GM18868 (cell line): ENCODE measurements around the gene SCFD2.
"Not testable (repeated sequence)": the region's sequence is repeated elsewhere in the genome, so short reads cannot be mapped to it uniquely, and the experiment has no call there.

Experiments used
- ATAC-seq: cut with Tn5 transposase; IDR thresholded peaks from one replicate; pipeline ENCODE4 v1.9.1; 2021; ENCODE audit warnings: mild to moderate bottlenecking, moderate library complexity; ENCODE audit not compliant: unreplicated experiment

SCFD2 gene

GRCh38 chr4:53059871-53060270 is 306.0 kb downstream of the SCFD2 start:
- no peak for ATAC-seq

DNA sequence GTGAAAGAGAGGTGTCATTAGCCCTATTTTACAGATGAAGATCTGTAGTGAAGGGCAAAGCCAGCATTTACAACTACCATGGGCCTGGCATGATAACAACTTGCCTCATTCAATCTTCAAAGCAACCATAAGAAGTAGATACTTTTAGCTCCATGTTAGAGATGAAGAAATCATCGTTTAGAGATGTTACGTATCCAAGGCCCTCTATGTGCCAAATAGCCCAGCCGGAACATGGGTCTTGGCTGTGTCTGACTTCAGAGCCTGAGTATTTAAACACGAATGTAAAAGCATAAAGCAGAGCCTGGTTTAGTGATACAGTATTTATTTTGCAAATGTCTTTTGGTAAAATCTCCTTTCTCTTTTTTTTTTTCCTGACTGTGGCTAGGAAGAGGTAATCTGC is 306.6 kb downstream of the SCFD2 start:
- no peak for ATAC-seq

GRCh38 chr4:53057679-53058078 is 308.2 kb downstream of the SCFD2 start:
- ATAC-seq: no peak

DNA sequence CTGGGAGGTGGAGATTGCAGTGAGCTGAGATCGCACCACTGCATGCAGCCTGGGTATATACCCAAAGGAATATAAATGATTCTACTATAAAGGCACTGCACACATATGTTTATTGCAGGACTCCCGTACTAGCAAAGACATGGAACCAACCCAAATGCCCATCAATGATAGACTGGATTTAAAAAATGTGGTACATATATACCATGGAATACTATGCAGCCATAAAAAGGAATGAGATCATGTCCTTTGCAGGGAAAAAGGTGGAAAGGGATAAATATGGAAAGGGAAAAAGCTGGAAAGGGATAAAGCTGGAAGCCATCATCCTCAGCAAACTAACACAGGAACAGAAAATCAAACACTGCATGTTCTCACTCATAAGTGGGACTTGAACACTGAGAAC is 308.8 kb downstream of the SCFD2 start:
- ATAC-seq: not testable (repeated sequence)

- no peak for ATAC-seq
Observed at GRCh38 chr4:53055716-53056403, 310.0 kb downstream of the SCFD2 start.

DNA sequence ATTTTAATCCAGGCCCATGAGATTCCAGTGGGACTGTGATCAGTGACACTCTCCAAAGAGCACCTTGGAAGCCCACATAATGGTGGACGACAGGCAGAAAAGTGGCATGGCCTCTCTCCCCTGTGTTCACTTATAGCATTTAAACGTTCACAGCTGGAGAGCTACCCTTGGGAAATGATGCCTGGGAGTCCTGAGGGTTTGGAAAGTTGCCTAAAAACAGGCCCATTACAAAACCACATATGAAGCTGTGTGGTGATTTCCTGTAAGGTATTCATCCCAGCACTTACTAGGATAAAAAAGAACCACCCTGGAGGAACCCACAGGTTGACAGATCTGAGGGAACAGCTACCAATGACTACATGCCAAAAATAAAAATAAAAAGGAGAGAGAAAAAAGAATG is 310.6 kb downstream of the SCFD2 start:
- ATAC-seq: no peak

- no peak for ATAC-seq
Observed at GRCh38 chr4:53050361-53050774, 315.5 kb downstream of the SCFD2 start.

DNA sequence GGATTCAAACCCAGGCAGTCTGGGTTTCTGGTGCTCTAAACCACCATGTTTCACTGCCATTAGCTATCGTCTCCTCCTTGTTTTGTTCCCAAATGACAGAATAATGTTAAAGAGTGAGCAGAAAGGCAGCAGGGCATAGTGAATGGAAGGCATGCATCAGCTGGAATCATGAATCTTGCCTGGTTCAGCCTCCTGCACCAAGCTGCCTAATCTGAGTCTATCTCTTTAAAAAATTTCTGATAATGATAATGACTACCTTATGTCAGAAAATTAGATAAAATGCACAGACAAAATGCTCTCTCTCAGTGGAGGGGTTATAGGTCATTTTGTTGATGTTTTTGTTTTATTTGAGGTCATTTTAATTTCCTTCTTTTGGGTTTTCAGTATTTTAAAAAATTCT is 316.3 kb downstream of the SCFD2 start:
- ATAC-seq: no peak

DNA sequence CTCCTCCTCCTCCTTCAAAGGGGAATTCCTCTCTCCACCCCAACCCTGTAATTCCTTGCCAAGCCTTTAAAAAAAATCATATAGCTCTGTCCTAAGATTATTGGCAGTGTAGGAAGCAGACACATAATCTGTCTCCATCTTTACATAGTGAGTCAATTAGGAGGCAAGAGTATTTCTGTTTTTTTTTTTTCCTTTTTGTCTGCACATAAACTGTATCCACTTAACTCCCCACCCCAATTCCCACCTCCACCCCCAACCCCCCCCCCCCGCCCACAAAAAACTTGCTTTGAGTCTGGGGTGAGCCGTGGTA is 321.3 kb downstream of the SCFD2 start:
- no peak for ATAC-seq

DNA sequence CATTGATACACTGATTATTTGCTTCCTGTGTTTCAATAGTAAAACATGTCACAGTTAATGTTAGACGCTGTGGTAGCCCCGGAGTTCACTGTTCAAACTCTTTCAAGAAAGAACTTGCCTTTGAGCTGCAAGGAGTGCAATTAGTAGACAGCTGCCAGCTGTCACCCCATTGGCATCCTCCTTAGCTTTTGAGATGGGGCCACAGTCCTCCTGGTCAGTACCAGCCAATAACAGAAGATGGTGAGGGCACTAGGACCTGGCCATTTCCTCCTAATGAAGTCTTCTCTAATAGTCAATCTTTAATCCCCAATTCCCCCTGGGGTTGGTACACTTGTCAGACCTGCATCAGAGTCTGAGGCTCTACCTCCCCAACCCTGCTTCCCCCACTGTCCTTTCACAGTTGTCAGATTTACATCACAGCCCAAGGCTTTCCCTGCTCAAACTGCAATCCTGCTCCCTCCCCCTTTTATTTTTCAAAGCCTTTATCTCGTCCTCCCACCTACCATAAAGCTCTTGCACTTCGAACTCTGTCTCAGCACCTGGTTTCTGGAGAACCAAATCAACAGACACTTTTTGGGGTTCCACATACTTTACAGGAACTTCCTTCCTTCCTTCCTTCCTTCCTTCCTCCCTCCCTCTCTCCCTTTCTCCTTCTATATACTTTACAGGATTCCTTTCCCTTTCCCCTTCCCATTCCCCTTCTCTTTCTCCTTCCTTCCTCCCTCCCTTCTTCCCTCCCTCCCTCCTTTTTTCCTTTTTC is 321.8 kb downstream of the SCFD2 start:
- no peak for ATAC-seq

- ATAC-seq: no peak
Observed at GRCh38 chr4:53043055-53043454, 322.8 kb downstream of the SCFD2 start.

GRCh38 chr4:53040851-53041250 is 325.0 kb downstream of the SCFD2 start:
- no peak for ATAC-seq

DNA sequence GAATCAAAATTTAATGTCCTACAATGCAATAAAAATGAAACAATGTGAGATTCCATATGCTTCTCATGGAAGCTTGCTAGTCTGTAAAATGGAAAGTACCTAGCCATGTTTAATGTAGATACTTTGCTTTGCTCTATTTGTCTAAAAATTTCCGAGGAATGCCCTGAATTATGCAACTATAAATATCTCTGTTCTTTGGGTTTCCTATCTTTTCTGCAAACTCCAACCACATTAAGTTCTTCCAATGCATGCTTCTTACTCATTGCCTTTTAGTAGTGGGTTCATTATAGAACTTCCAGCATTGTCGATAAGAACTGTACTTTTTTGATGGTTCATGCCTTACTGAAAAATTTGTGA is 325.4 kb downstream of the SCFD2 start:
- ATAC-seq: no peak

DNA sequence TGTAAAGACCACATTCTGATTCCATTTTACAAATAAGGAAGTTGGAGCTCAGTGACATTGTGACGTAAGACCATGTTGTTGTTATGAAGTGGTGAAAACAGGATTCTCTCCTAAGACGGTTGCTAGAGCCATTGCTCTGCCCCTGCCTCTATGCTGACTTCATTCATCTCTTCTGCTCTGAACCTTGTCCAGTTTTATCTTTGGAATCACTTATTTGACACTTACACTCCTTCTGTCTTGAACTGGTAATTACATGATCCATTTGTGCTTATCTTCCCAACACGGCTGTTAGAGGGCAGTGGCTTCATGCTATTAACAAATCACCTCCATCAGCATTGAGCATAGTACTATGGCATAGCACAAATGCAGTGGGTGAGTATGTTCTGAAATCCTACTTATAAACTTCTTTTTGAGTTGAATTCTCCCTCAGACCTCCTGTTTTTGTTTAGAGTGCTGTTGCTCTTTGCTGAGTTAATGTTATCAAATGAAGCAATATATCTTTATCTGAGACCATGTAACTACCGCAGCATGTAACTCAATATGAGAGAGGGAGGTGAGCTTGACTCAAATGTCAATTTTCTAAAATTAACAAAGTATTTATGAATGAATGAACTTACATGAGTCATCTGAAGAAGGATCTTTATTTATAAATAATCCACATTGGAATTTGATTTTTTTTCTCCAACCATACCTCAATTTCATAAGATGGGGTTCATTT is 326.0 kb downstream of the SCFD2 start:
- no peak for ATAC-seq

DNA sequence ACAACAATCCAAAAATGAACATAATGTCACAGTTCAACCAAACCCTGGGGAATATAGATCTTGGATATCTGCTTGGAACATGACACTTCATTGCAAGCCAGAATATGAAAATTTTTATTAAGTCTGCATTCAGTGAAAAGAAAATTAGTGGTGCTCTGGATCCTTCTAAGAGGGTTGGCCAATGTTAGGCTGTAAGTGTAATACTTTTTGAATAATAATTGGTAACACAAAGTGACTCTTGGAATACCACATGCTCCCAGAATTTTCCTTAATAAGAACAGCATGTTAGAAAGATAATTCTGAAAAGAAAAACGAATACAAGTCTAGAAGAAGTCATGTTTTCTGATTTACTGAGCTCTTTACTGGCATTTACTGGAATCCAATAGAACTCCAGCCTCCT is 328.0 kb downstream of the SCFD2 start:
- no peak for ATAC-seq

GRCh38 chr4:53032908-53033307 is 333.0 kb downstream of the SCFD2 start:
- not testable (repeated sequence) for ATAC-seq

- no peak for ATAC-seq
Observed at GRCh38 chr4:53026233-53026632, 339.6 kb downstream of the SCFD2 start.

GRCh38 chr4:53023677-53024299 is 342.1 kb downstream of the SCFD2 start:
- ATAC-seq: no peak

GRCh38 chr4:53022513-53023100 is 343.3 kb downstream of the SCFD2 start:
- ATAC-seq: no peak

DNA sequence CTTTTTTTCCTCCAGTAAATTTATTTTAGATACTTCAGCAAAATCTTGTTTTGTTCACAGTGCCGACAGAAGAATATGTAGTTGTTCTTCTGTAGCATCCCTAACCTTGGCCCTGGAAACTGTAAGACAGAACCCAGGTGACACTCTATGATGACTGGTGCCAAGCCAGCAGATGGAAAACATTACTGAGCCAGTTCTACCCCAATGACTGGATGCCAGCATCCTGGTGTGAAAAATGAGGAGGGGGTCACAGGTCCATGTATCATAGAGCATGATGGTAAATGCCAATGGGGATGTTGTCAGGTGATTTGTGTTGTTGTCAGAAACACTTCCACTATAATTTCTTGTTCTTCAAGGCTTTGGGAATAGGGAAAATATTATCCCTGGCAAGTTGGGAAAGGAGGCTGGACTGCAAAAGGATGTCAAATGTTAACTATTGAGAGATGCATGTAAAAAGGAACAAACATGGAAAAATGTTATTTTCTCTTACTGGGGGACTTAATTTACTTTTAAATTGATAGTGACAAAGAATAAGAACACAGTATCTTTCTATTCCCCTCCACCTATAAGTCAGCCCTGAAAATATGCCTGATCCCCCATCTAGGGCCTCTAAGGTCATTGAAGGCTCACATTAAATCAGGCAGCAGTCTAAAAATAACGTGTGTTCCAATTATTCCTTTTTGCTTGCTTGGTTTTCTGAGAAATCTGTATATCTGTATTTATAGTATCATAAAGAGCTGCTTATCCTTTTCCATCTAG is 343.9 kb downstream of the SCFD2 start:
- no peak for ATAC-seq
